ENCODE data around the gene PEX26.

The PEX26 gene

GRCh38 chr22:18077639-18078328 lies at the start of gene PEX26:
PEX26 (plus strand) TSS chr22:18077990; CDS start chr22:18078377, 387 bp downstream.
- no peaks in the 10 kb centered on the region for H3K9me3 ChIP-seq (ENCODE audit: severe bottlenecking)
- peak; percentile 96 for ATAC-seq (ENCODE audit: low read depth)
- DNase-seq (ENCODE audit: low spot score) = peak; percentile 96
- TF ChIP-seq CTCF (IDR thresholded peaks at IDR 0.05; ENCODE audit: poor library complexity, severe bottlenecking) = no peak
- H3K4me1 ChIP-seq (ENCODE audit: insufficient read depth, poor library complexity, severe bottlenecking) = peaks cover 13% of the 10 kb centered on the region
- peak within 1 kb of the TSS; percentile 72 for H3K27ac ChIP-seq (ENCODE audit: poor library complexity, severe bottlenecking)
- peak within 1 kb of the TSS; percentile 62 for H3K4me3 ChIP-seq (ENCODE audit: severe bottlenecking)
- no peaks in the 10 kb centered on the region for H3K27me3 ChIP-seq (ENCODE audit: insufficient read depth, poor library complexity, severe bottlenecking)
- peaks cover 38% of the 10 kb centered on the region for H3K36me3 ChIP-seq (ENCODE audit: low read depth)

DNA sequence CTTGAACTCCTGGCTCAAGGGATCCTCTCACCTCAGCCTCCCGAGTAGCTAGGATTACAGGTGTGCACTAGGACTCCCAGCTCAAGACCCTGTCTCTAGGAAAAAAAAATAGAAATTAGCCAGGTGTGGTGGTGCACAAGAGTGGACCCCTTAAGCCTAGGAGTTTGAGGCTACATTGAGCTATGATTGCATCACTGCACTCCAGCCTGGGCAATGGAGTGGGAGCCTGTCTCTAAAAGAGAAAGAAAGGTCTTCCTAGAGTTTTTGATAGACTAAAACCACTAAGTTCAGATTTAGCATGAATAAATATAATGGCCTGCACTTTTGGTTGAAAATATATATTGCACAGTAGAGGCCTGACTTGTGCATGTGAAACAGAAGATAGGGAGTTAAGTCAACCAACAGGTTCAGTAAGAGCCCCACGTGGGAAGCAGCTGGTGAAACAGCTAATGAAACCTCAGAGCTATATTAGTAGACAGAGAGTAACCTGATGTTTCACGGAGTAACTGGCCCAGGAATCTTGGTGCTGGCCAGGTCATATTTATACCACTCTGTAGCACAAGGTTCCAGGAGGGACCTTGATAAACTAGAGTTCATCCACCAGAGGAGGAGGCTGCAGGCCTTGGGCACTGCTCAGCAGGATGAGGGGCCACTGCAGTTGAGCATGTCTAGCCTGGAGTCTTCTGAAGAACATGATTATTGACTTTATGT lies 48.8 kb upstream of the PEX26 start:
- Histone ChIP-seq H3K9me3 (ENCODE audit: severe bottlenecking) (no peaks in the 10 kb centered on the region), H3K4me3 (ENCODE audit: severe bottlenecking) (no peak overlapping the region), H3K4me1 (ENCODE audit: insufficient read depth, poor library complexity, severe bottlenecking) (peaks cover 41% of the 10 kb centered on the region), H3K27me3 (ENCODE audit: insufficient read depth, poor library complexity, severe bottlenecking) (no peaks in the 10 kb centered on the region), H3K27ac (ENCODE audit: poor library complexity, severe bottlenecking) (no peak overlapping the region), H3K36me3 (ENCODE audit: low read depth) (no peaks in the 10 kb centered on the region)
- no peak for ATAC-seq (ENCODE audit: low read depth)
- no peak for DNase-seq (ENCODE audit: low spot score)
- no peak for TF ChIP-seq CTCF (IDR thresholded peaks at IDR 0.05; ENCODE audit: poor library complexity, severe bottlenecking)

- Histone ChIP-seq H3K4me1 (ENCODE audit: insufficient read depth, poor library complexity, severe bottlenecking) (peaks cover 39% of the 10 kb centered on the region), H3K27ac (ENCODE audit: poor library complexity, severe bottlenecking) (peak overlapping the region; percentile 100), H3K27me3 (ENCODE audit: insufficient read depth, poor library complexity, severe bottlenecking) (no peaks in the 10 kb centered on the region), H3K4me3 (ENCODE audit: severe bottlenecking) (no peak overlapping the region), H3K36me3 (ENCODE audit: low read depth) (no peaks in the 10 kb centered on the region), H3K9me3 (ENCODE audit: severe bottlenecking) (no peaks in the 10 kb centered on the region)
- no peak for DNase-seq (ENCODE audit: low spot score)
- no peak for ATAC-seq (ENCODE audit: low read depth)
- TF ChIP-seq CTCF (IDR thresholded peaks at IDR 0.05; ENCODE audit: poor library complexity, severe bottlenecking) = no peak
These were observed 48.0 kb upstream of the PEX26 start for GRCh38 chr22:18029686-18030267.

DNA sequence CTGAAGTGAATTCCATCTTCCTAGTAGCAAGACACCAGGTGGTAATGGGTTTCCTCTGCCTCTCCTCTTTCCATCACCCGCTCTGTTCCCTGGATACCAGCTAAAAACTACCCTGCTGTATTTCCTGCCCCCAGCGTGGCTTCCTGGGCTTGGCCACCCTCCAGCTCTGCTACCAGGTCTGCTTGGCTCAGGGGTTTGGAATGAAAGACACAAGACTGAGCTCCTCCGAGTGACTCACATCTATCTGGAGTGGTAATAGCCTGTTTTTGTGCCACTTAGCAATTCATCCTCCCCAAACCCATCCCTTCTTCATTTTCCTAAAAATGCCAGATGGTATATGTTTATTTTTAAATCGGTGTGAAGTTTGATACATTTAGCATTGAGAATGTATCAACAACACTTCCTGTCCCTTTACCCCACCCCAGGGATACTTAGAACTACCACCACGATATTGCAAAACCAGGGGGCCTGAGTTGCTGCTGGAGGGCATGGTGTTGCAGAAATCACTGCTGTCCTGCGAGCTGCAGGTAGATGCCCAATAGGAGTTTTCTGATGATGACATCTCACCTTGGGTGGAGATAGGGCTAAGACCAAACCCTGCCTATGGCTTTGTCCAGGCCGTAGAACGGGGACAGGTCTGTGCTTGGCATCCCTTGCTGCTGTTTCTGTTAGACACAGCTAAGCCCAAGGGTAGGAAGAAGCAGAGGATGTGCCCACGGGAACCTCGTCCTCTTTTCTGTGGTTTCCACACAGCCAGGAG lies 45.9 kb upstream of the PEX26 start:
- peak overlapping the region; percentile 100 for H3K27ac ChIP-seq (ENCODE audit: poor library complexity, severe bottlenecking)

More for the DNA sequence above, 45.9 kb upstream of the PEX26 start:
- no peak overlapping the region for H3K4me3 ChIP-seq (ENCODE audit: severe bottlenecking)
- TF ChIP-seq CTCF (IDR thresholded peaks at IDR 0.05; ENCODE audit: poor library complexity, severe bottlenecking) = no peak
- ATAC-seq (ENCODE audit: low read depth) = peak; percentile 75
- no peaks in the 10 kb centered on the region for H3K9me3 ChIP-seq (ENCODE audit: severe bottlenecking)
- no peaks in the 10 kb centered on the region for H3K36me3 ChIP-seq (ENCODE audit: low read depth)
- no peaks in the 10 kb centered on the region for H3K27me3 ChIP-seq (ENCODE audit: insufficient read depth, poor library complexity, severe bottlenecking)
- DNase-seq (ENCODE audit: low spot score) = peak; percentile 94
- H3K4me1 ChIP-seq (ENCODE audit: insufficient read depth, poor library complexity, severe bottlenecking) = peaks cover 50% of the 10 kb centered on the region
